Thoracic aorta (tissue), 2 donors: ENCODE measurements around the gene PZP. TPM values are rescaled to one million over a fixed set of nuclear protein-coding genes. Genes with fewer than 3 reads are reported as not detected.

Source experiments
- ATAC-seq: fragments of 150-250 bp; one replicate; pipeline ENCODE4 v1.8.0; 2017; ENCODE audit warnings: low read depth; ENCODE audit not compliant: insufficient number of reproducible peaks, low FRiP score
- DNase-seq: peaks from one replicate; pipeline ENCODE4 v3.0.0-alpha.2; 2020; ENCODE audit warnings: low spot score
- H3K27ac ChIP-seq, 2 donors: fragments of 200-600 bp; sonication (generic); 1 replicate in 1 of 2; 2 replicates in 1 of 2; pipeline ENCODE4 v1.5.1; 2016; ENCODE audit warnings: mild to moderate bottlenecking in 2 of 2, moderate library complexity in 2 of 2
- H3K27me3 ChIP-seq: fragments of 200-600 bp; sonication (generic); replicated peaks from 2 replicates; pipeline ENCODE4 v1.6.0; 2016; ENCODE audit warnings: mild to moderate bottlenecking; ENCODE audit not compliant: insufficient read depth
- H3K36me3 ChIP-seq: fragments of 200-600 bp; sonication (generic); one replicate; pipeline ENCODE4 v1.5.1; 2016
- H3K4me1 ChIP-seq, 2 donors: fragments of 200-600 bp; sonication (generic); 1 replicate in 1 of 2; 2 replicates in 1 of 2; pipeline versions ENCODE4 v1.5.1 to v1.6.0; 2016; ENCODE audit warnings: low read depth in 2 of 2, mild to moderate bottlenecking in 1 of 2; ENCODE audit not compliant: control insufficient read depth in 1 of 2
- H3K4me3 ChIP-seq: fragments of 200-600 bp; sonication (generic); 2 replicates; pipeline ENCODE4 v1.5.1; 2016; ENCODE audit warnings: mild to moderate bottlenecking
- H3K9me3 ChIP-seq: fragments of 200-600 bp; sonication (generic); 2 replicates; pipeline ENCODE4 v1.5.1; 2016
- total RNA-seq, 2 donors: library from RNA; depleted of rRNA; stranded (reverse); fragments of >200 nt; gene quantifications; one replicate each; pipeline versions ENCODE4 v1.1.0 to v1.2.3, GENCODE V29; 2016
- TF ChIP-seq, protein P1 (sequence below): fragments of 200-600 bp; sonication (generic); IDR thresholded peaks from one replicate; pipeline ENCODE4 v1.5.1; 2019; ENCODE audit warnings: antibody characterized with exemption

Gene PZP
- total RNA-seq, 2 donors from 2014 or later, result not detected

DNA sequence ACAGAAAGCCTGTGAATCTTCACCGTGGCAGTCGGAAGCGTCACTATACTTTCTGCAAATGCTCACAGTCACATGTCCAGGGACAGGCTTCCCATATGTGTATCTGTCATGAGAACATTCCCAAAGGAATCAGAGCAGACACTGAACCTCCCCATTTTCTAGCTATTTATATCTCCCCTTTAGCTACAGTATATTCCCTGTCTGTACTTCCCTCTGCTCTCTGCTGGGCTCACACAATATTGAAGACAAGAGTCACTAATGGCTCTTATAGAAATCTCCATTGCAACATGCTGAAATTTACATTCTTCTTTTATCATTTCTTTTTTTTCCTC lies 100.7 kb downstream of the PZP start:
- TF ChIP-seq, protein P1, sequence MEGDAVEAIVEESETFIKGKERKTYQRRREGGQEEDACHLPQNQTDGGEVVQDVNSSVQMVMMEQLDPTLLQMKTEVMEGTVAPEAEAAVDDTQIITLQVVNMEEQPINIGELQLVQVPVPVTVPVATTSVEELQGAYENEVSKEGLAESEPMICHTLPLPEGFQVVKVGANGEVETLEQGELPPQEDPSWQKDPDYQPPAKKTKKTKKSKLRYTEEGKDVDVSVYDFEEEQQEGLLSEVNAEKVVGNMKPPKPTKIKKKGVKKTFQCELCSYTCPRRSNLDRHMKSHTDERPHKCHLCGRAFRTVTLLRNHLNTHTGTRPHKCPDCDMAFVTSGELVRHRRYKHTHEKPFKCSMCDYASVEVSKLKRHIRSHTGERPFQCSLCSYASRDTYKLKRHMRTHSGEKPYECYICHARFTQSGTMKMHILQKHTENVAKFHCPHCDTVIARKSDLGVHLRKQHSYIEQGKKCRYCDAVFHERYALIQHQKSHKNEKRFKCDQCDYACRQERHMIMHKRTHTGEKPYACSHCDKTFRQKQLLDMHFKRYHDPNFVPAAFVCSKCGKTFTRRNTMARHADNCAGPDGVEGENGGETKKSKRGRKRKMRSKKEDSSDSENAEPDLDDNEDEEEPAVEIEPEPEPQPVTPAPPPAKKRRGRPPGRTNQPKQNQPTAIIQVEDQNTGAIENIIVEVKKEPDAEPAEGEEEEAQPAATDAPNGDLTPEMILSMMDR, result no peak
- no peaks in the 10 kb centered on the region for H3K27me3 ChIP-seq
- no peaks in the 10 kb centered on the region for H3K9me3 ChIP-seq
- no peak overlapping the region for H3K27ac ChIP-seq
- ATAC-seq (no peak), DNase-seq (no peak)
- no peak overlapping the region for H3K4me3 ChIP-seq
- peaks cover 76% of the 10 kb centered on the region for H3K36me3 ChIP-seq
- peaks cover 8 to 14% of the 10 kb centered on the region in 2 donors for H3K4me1 ChIP-seq

DNA sequence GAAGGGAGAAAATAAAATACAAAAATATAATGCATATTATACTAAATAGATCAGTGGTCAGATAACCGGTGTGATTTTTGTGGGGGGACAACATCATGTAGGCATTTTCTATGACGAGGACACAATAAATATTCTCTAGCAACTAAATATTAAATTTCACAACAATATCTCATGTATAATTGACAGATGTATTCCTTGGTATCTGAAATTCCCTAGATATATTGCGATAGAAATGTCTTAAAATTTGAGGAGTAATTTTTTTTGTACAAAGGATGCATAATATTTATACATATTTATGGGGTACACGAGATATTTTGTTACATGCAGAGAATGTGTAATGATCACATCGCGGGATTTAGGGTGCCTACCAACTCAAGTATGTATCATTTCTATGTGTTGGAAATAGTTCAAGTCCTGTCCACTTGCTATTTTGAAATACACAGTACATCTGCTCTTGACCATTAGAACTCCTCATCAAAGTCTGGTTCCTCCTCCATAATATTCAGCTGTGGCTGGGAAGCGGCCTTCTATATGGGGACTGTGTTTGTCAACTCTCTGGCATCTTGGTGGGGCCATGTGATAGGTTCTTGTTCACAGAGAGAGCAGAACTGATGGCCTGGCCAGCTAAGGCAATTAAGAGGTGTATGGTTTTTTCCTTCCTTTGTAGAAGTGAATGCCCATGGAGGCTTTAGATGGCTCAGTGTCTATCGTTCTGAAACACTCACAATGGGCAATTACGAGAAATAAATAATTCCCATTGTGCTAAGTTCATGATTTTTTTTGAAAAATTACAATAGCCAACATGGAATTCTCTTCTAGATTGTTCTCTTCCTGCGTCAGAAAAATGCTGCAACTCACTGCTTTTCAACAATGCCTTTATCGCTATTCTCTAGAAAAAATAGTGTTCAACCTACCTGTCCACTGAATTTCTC lies 101.3 kb downstream of the PZP start:
- no peak for DNase-seq
- TF ChIP-seq, protein P1, result no peak
- Histone ChIP-seq H3K4me1 (peaks cover 7 to 8% of the 10 kb centered on the region in 2 donors), H3K27ac (no peak overlapping the region), H3K9me3 (no peaks in the 10 kb centered on the region), H3K36me3 (peaks cover 76% of the 10 kb centered on the region), H3K4me3 (no peak overlapping the region), H3K27me3 (no peaks in the 10 kb centered on the region)
- no peak for ATAC-seq

DNA sequence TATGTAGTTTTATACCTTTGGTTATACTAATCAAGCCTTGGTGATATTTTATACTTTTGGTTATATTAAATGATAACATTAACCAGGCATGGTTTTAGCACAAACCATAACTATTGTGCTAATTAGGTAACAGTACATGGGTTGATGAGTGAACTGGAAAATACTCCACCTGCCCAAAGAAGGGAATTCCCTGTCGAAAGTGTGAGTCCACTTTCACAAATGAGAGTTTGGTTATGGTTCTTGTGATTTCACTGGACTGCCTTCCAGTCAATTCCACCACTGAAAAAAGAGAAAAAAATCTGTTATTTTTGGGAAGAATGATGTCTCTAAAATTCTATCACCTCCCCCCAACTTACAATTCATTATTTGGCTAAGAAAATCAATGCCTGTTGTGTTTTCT lies 102.1 kb downstream of the PZP start:
- DNase-seq (no peak), ATAC-seq (no peak)
- TF ChIP-seq, protein P1, result no peak
- peaks cover 78% of the 10 kb centered on the region for H3K36me3 ChIP-seq
- peaks cover 0 to 4% of the 10 kb centered on the region in 2 donors for H3K4me1 ChIP-seq
- no peak overlapping the region for H3K27ac ChIP-seq
- H3K27me3 ChIP-seq, result no peaks in the 10 kb centered on the region
- H3K4me3 ChIP-seq, result no peak overlapping the region
- no peaks in the 10 kb centered on the region for H3K9me3 ChIP-seq

DNA sequence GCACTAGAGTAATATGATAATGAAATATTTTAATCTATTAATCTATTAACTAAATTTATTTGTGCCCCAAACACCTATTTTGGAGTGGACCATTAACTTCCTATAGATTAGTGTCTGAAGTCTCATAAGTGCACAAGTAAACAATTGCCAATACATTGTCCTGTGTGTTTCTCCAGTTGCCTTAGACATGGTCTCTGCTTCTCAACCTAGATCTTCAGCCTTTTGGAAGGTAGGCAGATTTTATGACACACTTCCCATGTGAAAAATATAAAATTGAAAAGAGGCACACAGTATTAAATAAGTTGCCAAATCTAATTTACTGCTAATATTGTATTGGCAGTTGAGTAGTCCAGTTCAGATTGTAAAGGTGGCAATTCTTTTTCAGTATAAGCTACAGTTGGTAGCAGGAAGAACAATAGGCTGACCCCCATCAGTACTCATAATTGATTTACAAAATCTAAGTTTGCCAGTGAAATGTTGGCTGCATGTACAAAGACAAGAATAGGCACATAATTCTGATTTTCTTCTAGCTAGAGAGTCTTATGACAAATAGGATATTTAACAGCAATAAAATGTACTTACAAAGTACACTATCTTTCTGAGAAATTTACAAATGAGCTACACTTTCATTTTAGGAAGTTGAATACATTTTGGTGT lies 103.3 kb downstream of the PZP start:
- H3K4me1 ChIP-seq, result peaks cover 0 to 4% of the 10 kb centered on the region in 2 donors
- ATAC-seq (no peak), DNase-seq (no peak)
- TF ChIP-seq, protein P1, result no peak
- H3K4me3 ChIP-seq, result no peak overlapping the region
- H3K27ac ChIP-seq, result no peak overlapping the region
- peaks cover 84% of the 10 kb centered on the region for H3K36me3 ChIP-seq
- no peaks in the 10 kb centered on the region for H3K27me3 ChIP-seq
- H3K9me3 ChIP-seq, result no peaks in the 10 kb centered on the region

DNA sequence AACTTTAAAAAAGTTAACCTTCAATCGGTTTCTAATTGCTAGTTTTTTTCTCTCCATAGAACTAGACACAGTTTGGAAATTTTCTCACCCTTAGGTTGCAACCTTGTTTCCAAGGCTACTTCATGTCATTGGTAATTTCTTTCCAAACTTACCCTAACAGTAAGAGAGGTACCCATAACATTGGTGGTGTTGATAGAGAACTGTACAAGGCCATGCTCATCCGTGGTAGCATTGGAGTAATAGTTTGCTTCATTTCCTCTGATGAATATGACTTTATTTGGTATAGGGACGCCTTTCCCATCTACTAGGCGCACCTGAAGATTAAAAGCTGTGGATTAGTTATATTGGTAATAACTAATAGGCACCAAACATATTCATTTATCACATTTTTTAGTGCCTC lies 104.1 kb downstream of the PZP start:
- DNase-seq (no peak), ATAC-seq (no peak)
- H3K36me3 ChIP-seq, result peaks cover 83% of the 10 kb centered on the region
- TF ChIP-seq, protein P1, result no peak
- H3K27me3 ChIP-seq, result no peaks in the 10 kb centered on the region
- H3K9me3 ChIP-seq, result no peaks in the 10 kb centered on the region
- peaks cover 0 to 4% of the 10 kb centered on the region in 2 donors for H3K4me1 ChIP-seq
- no peak overlapping the region for H3K27ac ChIP-seq
- no peak overlapping the region for H3K4me3 ChIP-seq
